Transverse colon (tissue), 4 donors: ENCODE measurements around the gene RALBP1.

ENCODE experiments used
- CTCF ChIP-seq, 5 experiments: fragments of 200-600 bp in 3 of 5; fragments of 450-650 bp in 2 of 5; sonication (generic) in 3 of 5; IDR thresholded peaks; 1 replicate in 2 of 5; 2 replicates in 3 of 5; pipeline ENCODE4 v1.5.1; 2016 to 2017; ENCODE audit warnings: antibody characterized with exemption in 5 of 5, inconsistent platforms in 3 of 5, mild to moderate bottlenecking in 2 of 5, moderate library complexity in 1 of 5
- POLR2AphosphoS5 ChIP-seq, 3 donors: sonication (generic); formaldehyde crosslinking; IDR thresholded peaks; one replicate each; pipeline ENCODE4 v1.6.1; 2016; ENCODE audit warnings: antibody characterized with exemption in 3 of 3

GRCh38 chr18:9436206-9436929 is 38.9 kb upstream of the RALBP1 start:
- TF ChIP-seq CTCF (IDR thresholded peaks at IDR 0.05) = no peak
- TF ChIP-seq POLR2AphosphoS5 (IDR thresholded peaks at IDR 0.05) = no peak
